IMR-90 (cell line): ENCODE results near the gene TGFBRAP1. TPM values are rescaled to one million over a fixed set of nuclear protein-coding genes. Genes with fewer than 3 reads are reported as not detected.

Experiments used
- ATAC-seq: fragments of 200-7000 bp; cut with Tn5 transposase; 2 replicates; pipeline ENCODE4 v1.9.1; 2020; ENCODE audit warnings: low read depth, mild to moderate bottlenecking, moderate library complexity
- BruUV-seq: library from RNA; stranded (reverse); fragments of 400-500 nt; replicated peaks from 2 replicates; lab custom pipeline; 2021; lab: Mats Ljungman, UMichigan
- CTCF ChIA-PET: fragments of 300-600 bp; formaldehyde crosslinking; extraction: SDS; loops from one replicate; lab custom pipeline; 2021; ENCODE audit warnings: antibody characterized with exemption; lab: Yijun Ruan, JAX
- POLR2A ChIA-PET: fragments of 300-600 bp; sonication (Branson Sonifier 250); formaldehyde crosslinking; loops from one replicate; lab custom pipeline; 2022; ENCODE audit warnings: antibody characterized with exemption; ENCODE audit not compliant: unreplicated experiment; lab: Charles Lee
- DNase-seq: peaks from one replicate; pipeline ENCODE4 v3.0.0; 2013
- H2AFZ ChIP-seq: replicated peaks from 2 replicates; pipeline ENCODE3; 2013; ENCODE audit warnings: low read length, mild to moderate bottlenecking; ENCODE audit not compliant: poor library complexity
- H2AK5ac ChIP-seq: 2 replicates; pipeline ENCODE4 v1.6.1; 2013; ENCODE audit warnings: low read depth, low read length, inconsistent platforms
- H2AK9ac ChIP-seq: replicated peaks from 2 replicates; pipeline ENCODE3; 2013; ENCODE audit warnings: mild to moderate bottlenecking, low read depth, low read length, moderate library complexity; ENCODE audit not compliant: poor library complexity
- H2BK120ac ChIP-seq: 2 replicates; pipeline ENCODE4 v1.6.1; 2013; ENCODE audit warnings: low read depth, low read length, inconsistent platforms
- H2BK15ac ChIP-seq: 3 replicates; pipeline ENCODE4 v1.6.1; 2013; ENCODE audit warnings: low read depth, low read length, inconsistent platforms
- H2BK20ac ChIP-seq: 2 replicates; pipeline ENCODE4 v1.6.1; 2013; ENCODE audit warnings: low read depth, mild to moderate bottlenecking, inconsistent platforms, low read length, moderate library complexity
- H2BK5ac ChIP-seq: 2 replicates; pipeline ENCODE4 v1.6.1; 2013; ENCODE audit warnings: mild to moderate bottlenecking, low read depth, low read length, inconsistent platforms; ENCODE audit not compliant: poor library complexity, severe bottlenecking
- H3K14ac ChIP-seq: replicated peaks from 2 replicates; pipeline ENCODE4 v1.6.1; 2013; ENCODE audit warnings: low read depth, low read length, inconsistent platforms
- H3K18ac ChIP-seq: 2 replicates; pipeline ENCODE4 v1.6.1; 2013; ENCODE audit warnings: low read depth, low read length, control low read depth
- H3K23ac ChIP-seq: 2 replicates; pipeline ENCODE4 v1.6.1; 2013; ENCODE audit warnings: low read depth, low read length, inconsistent platforms
- H3K27ac ChIP-seq: 2 replicates; pipeline ENCODE4 v1.5.1; 2013; ENCODE audit warnings: mild to moderate bottlenecking, control low read depth, low read length; ENCODE audit not compliant: insufficient read depth
- H3K27me3 ChIP-seq: 2 replicates; pipeline ENCODE4 v1.6.1; 2013; ENCODE audit warnings: low read length; ENCODE audit not compliant: control insufficient read depth, insufficient read depth
- H3K36me3 ChIP-seq: 2 replicates; pipeline ENCODE4 v1.6.1; 2013; ENCODE audit warnings: low read length, mixed read lengths; ENCODE audit not compliant: control insufficient read depth, insufficient read depth
- H3K4ac ChIP-seq: 2 replicates; pipeline ENCODE4 v1.6.1; 2013; ENCODE audit warnings: low read depth, low read length, inconsistent platforms
- H3K4me1 ChIP-seq: 2 replicates; pipeline ENCODE4 v1.6.1; 2013; ENCODE audit warnings: low read length, mixed read lengths; ENCODE audit not compliant: control insufficient read depth, insufficient read depth
- H3K4me2 ChIP-seq: 2 replicates; pipeline ENCODE4 v1.6.1; 2013; ENCODE audit warnings: low read depth, mild to moderate bottlenecking, control low read depth, low read length, moderate library complexity
- H3K4me3 ChIP-seq: 2 replicates; pipeline ENCODE4 v1.5.1; 2013; ENCODE audit warnings: low read depth, mild to moderate bottlenecking, control low read depth, low read length, moderate library complexity; ENCODE audit not compliant: insufficient read depth
- H3K56ac ChIP-seq: 2 replicates; pipeline ENCODE4 v1.6.1; 2013; ENCODE audit warnings: low read length, inconsistent platforms; ENCODE audit not compliant: insufficient read depth; ENCODE audit errors: extremely low read depth
- H3K79me1 ChIP-seq, 2 experiments: 2 replicates each; pipeline ENCODE4 v1.6.1; 2013; ENCODE audit warnings: low read length in 2 of 2, inconsistent platforms in 1 of 2, low read depth in 1 of 2
- H3K9ac ChIP-seq: 2 replicates; pipeline ENCODE4 v1.6.1; 2013; ENCODE audit warnings: low read depth, low read length, control low read depth
- H3K9me1 ChIP-seq: 2 replicates; pipeline ENCODE4 v1.6.1; 2013; ENCODE audit warnings: low read length, inconsistent platforms; ENCODE audit not compliant: insufficient read depth
- H3K9me3 ChIP-seq: 2 replicates; pipeline ENCODE4 v1.6.1; 2013; ENCODE audit warnings: low read length; ENCODE audit not compliant: control insufficient read depth, insufficient read depth
- H4K20me1 ChIP-seq: 2 replicates; pipeline ENCODE4 v1.6.1; 2013; ENCODE audit warnings: low read length, inconsistent platforms; ENCODE audit not compliant: insufficient read depth
- H4K5ac ChIP-seq: 2 replicates; pipeline ENCODE4 v1.6.1; 2013; ENCODE audit warnings: mild to moderate bottlenecking, low read depth, low read length, control low read depth
- H4K8ac ChIP-seq, 2 experiments: 2 replicates each; pipeline ENCODE4 v1.6.1; 2013; ENCODE audit warnings: low read depth in 2 of 2, low read length in 2 of 2, control low read depth in 1 of 2, inconsistent platforms in 1 of 2
- H4K91ac ChIP-seq: 2 replicates; pipeline ENCODE4 v1.6.1; 2013; ENCODE audit warnings: low read depth, low read length, inconsistent platforms; ENCODE audit not compliant: insufficient read depth
- CTCF ChIP-seq: conservative IDR thresholded peaks from 2 replicates; pipeline ENCODE4 v1.5.1; 2012; ENCODE audit warnings: mild to moderate bottlenecking, low read depth, low read length, improper control_type of control experiment
- ELK1 ChIP-seq: fragments of 150-350 bp; IDR thresholded peaks from 2 replicates; pipeline ENCODE4 v1.6.1; 2016; ENCODE audit warnings: low read depth, mild to moderate bottlenecking, low read length, moderate library complexity, borderline replicate concordance
- RAD21 ChIP-seq: IDR thresholded peaks from 2 replicates; pipeline ENCODE4 v1.6.1; 2012; ENCODE audit warnings: low read length, improper control_type of control experiment
- RFX5 ChIP-seq: IDR thresholded peaks from 2 replicates; pipeline ENCODE4 v1.8.0; 2012; ENCODE audit warnings: low read depth, mild to moderate bottlenecking, low read length, moderate library complexity
- SMC3 ChIP-seq: fragments of 150-350 bp; IDR thresholded peaks from 2 replicates; pipeline ENCODE4 v1.6.1; 2016; ENCODE audit warnings: low read depth, mild to moderate bottlenecking, antibody characterized with exemption, low read length, moderate library complexity
- WGBS, 2 experiments: methylation state at CpG; one replicate each; pipeline versions ENCODE4 v1.1.5 to v1.1.7; 2013; ENCODE audit warnings: missing lambda C conversion rate in 2 of 2; ENCODE audit not compliant: insufficient read length in 1 of 2; ENCODE audit errors: extremely low coverage in 2 of 2; 5-methylcytosine and 5-hydroxymethylcytosine counted together
- dilution Hi-C: fragments of 300-500 bp; cut with HindIII; formaldehyde crosslinking; loops from one replicate; pipeline ENCODE4 v1.14.3; 2018; ENCODE audit warnings: low sequenced_read_pairs; ENCODE audit not compliant: unreplicated experiment
- in situ Hi-C: fragments of 300-500 bp; cut with MboI; formaldehyde crosslinking; loops from 3 replicates; pipeline ENCODE4 v1.14.3; 2019; ENCODE audit warnings: low sequenced_read_pairs, inconsistent platforms, mixed read lengths
- intact Hi-C: fragments of 100-400 bp; cut with micrococcal nuclease; formaldehyde crosslinking; loops from 2 replicates; pipeline ENCODE4 v1.10.0; 2022
- polyA plus RNA-seq, 3 experiments: library from polyadenylated mRNA; depleted of rRNA; stranded (reverse); fragments of >200 nt; gene quantifications; 2 replicates each; pipeline ENCODE4 v1.2.3, GENCODE V29; 2012; ENCODE audit warnings: low replicate concordance in 1 of 3
- total RNA-seq: library from RNA; depleted of rRNA; stranded (reverse); fragments of >200 nt; gene quantifications from 2 replicates; pipeline ENCODE4 v1.2.3, GENCODE V29; 2012

The TGFBRAP1 gene
- total and polyA plus RNA-seq, 2 of the 4 experiments (the other 2 are of a cell fraction), result 7.2 to 10.4 TPM

GRCh38 chr2:105235388-105236059 lies 94.0 kb downstream of the TGFBRAP1 start:
- Histone ChIP-seq H3K4me3 (no peak overlapping the region), H3K14ac (no peak overlapping the region), H3K4ac (no peak overlapping the region), H3K18ac (no peak overlapping the region), H3K9me1 (0 out of 2 replicates have a peak, but pooled peaks cover 3% of the 10 kb centered on the region), H2BK15ac (no peak overlapping the region), H3K36me3 (no peaks in the 10 kb centered on the region), H3K27ac (no peak overlapping the region), H3K56ac (no peak overlapping the region), H3K4me2 (peak overlapping the region; percentile 37; the same call in 1 of the 2 replicates), H3K79me1 (no peaks in the 10 kb centered on the region), H2BK20ac (no peak overlapping the region), H2BK120ac (no peak overlapping the region), H2BK5ac (no peak overlapping the region), H2AFZ (peak overlapping the region; percentile 29), H3K23ac (no peak overlapping the region), H3K4me1 (0 out of 2 replicates have a peak, but pooled peaks cover 1% of the 10 kb centered on the region), H3K9ac (no peak overlapping the region), H4K91ac (no peak overlapping the region), H4K8ac (no peak overlapping the region), H2AK5ac (no peak overlapping the region), H3K9me3 (no peaks in the 10 kb centered on the region), H3K27me3 (peaks cover 9% of the 10 kb centered on the region), H4K20me1 (no peaks in the 10 kb centered on the region), H2AK9ac (no peak overlapping the region), H4K5ac (no peak overlapping the region)
- in situ Hi-C loops (no loop called here), intact Hi-C loops (loop anchor here (1.0 kb wide), 1 partner anchor 121 kb away; no protein-coding TSS in a partner anchor), dilution Hi-C loops (no loop called here)
- ATAC-seq, result peak; percentile 80
- CTCF ChIA-PET, result interaction anchor here (0.6 to 2.2 kb wide), 5 partner anchors 25 to 120 kb away, joined by 3 to 6 read pairs (median 4); no protein-coding TSS in a partner anchor
- 0% methylated on average over 1 of the region's 12 CpGs; no CpG with 5 or more reads in 1 of the 2 experiments for WGBS, 2 experiments
- peak; percentile 80 for DNase-seq
- no TSS peak for BruUV-seq
- POLR2A ChIA-PET, result interaction anchor here (0.6 kb wide), 1 partner anchor 116 kb away, joined by 3 read pairs; no protein-coding TSS in a partner anchor
- TF ChIP-seq ELK1 (no peak), SMC3 (peak; percentile 76), RFX5 (no peak), CTCF (peak; percentile 82), RAD21 (peak; percentile 63)
